COLO829 (cell line): Measurements from ENCODE around the gene PIMREG.

Source experiments
- DNase-seq: peaks from one replicate; pipeline ENCODE4 v3.0.0; 2012; ENCODE audit warnings: low spot score

The PIMREG gene

GRCh38 chr17:6461792-6462524 is 17.7 kb downstream of the PIMREG start:
- no peak for DNase-seq

GRCh38 chr17:6462692-6463091 is 18.4 kb downstream of the PIMREG start:
- DNase-seq, result no peak

- no peak for DNase-seq
Measured at GRCh38 chr17:6463616-6464445, 19.6 kb downstream of the PIMREG start.

- no peak for DNase-seq
Measured at GRCh38 chr17:6464446-6465041, 20.3 kb downstream of the PIMREG start.

GRCh38 chr17:6465206-6466003 is 21.1 kb downstream of the PIMREG start:
- no peak for DNase-seq

- no peak for DNase-seq
Measured at GRCh38 chr17:6467567-6467966, 23.3 kb downstream of the PIMREG start.

- DNase-seq, result no peak
Measured at GRCh38 chr17:6468051-6468790, 24.0 kb downstream of the PIMREG start.

GRCh38 chr17:6470146-6470718 is 26.0 kb downstream of the PIMREG start:
- no peak for DNase-seq

- DNase-seq, result no peak
Measured at GRCh38 chr17:6470751-6471521, 26.7 kb downstream of the PIMREG start.

- DNase-seq, result peak; percentile 65
Measured at GRCh38 chr17:6471531-6472465, 27.5 kb downstream of the PIMREG start.

- no peak for DNase-seq
Measured at GRCh38 chr17:6472517-6472916, 28.3 kb downstream of the PIMREG start.

- peak; percentile 88 for DNase-seq
Measured at GRCh38 chr17:6473128-6473767, 29.0 kb downstream of the PIMREG start.

- DNase-seq, result no peak
Measured at GRCh38 chr17:6474376-6474775, 30.1 kb downstream of the PIMREG start.

- DNase-seq, result no peak
Measured at GRCh38 chr17:6474906-6475305, 30.7 kb downstream of the PIMREG start.

- no peak for DNase-seq
Measured at GRCh38 chr17:6475411-6475810, 31.2 kb downstream of the PIMREG start.

GRCh38 chr17:6476076-6476809 is 32.0 kb downstream of the PIMREG start:
- DNase-seq, result no peak

- DNase-seq, result no peak
Measured at GRCh38 chr17:6476810-6477179, 32.5 kb downstream of the PIMREG start.

- no peak for DNase-seq
Measured at GRCh38 chr17:6477831-6478383, 33.7 kb downstream of the PIMREG start.
